Colon (tissue), 2 donors: Measurements from ENCODE around the gene MYBPC3.

Experiments used
- FAIRE-seq: peaks from 2 replicates; lab custom pipeline; 2012; peaks lifted over from hg19 to GRCh38; lab: Jason Lieb, UNC
- donor health status: control.
- donor health status: control.

MYBPC3 gene

DNA sequence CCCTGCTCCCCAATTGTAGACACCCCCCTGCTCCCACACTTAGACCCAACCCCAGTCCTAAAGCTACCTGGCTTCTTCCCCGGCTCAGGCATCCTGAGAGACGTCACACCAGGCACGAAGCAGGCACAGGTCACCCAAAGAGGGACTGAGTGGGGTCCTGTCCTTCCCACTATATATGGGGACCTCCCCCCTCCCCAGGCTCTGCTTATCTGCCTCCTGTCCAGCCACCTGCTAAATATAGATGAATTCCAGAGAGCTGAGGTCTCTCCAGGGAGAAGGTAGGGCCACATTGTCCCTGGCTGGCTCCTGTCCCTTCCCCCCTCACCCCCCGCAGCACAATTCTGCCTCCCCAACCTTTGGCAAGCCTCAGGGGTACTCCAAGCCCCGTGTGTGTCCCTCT, at the start of gene MYBPC3:
TSS of gene MYBPC3 (minus strand) at position 147 of the 400 bp plus-strand sequence. CDS start at position 92, 55 bp downstream.
- FAIRE-seq = no peak

- no peak for FAIRE-seq
Observed at GRCh38 chr11:47400768-47401279, 48.3 kb upstream of the MYBPC3 start.

DNA sequence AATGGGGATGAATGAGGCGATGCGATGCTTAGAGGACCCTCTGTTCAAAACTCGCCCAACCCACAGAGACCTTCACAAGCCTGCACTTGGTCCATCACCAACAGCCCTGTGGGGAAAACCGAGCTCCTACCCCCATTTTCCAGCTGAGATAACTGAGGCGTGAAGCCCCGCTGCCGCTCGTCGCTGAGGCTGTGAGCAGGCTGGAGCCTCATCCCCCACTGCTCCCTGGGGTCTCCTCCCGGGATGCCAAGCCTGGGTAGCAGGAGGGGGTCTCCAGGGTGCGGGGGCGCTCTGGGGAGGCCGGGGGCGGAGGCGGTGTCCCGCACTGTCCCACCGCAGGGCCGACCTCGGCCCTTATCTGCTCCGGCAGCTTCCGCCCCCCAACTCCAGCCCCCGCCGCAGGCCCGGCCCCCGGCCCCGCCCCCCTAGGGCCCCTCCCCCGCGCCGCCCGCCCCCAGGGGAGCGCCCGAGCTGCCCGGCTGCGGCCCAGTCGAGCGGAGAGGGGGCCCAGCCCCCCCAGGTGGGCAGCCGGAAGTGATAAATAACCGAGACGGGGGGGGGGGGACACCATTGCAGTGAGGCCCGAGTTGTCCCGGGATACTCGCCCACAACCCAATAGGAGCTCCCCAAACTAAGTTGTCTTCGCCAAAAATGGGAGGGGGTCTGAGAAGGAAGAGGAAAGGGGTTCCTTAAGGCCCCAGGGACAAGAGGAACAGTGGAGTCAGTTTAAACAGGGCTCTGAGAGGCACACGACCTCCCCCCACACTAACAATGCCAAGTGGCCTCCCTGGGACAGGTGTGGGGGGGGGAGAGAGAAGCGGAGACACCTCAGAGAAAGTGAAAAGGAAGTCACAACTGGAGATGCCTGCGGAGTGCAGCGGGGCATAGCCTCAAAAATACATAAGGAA, 47.6 kb upstream of the MYBPC3 start:
- FAIRE-seq = no peak

DNA sequence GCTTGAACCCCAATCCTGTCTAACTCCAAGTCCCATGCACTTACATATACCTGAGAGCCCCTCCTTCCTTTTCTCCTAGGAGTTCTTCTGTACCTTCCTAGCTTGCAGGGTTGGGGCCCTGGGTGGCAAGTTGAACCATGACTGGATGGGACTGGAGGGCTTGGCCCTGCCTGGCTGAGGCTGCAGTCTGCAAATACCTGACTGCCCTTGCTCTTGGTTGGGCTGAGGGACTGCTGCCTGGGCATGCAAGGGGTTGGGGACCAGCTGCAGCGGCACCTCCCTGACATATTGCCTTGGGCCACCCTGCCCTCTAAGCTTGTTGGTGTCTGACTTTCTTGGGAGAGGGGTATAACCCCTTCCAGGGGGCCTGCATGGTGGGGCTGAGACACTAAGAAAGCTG, 46.0 kb upstream of the MYBPC3 start:
- no peak for FAIRE-seq

GRCh38 chr11:47398011-47398410, 45.5 kb upstream of the MYBPC3 start:
- FAIRE-seq = no peak

DNA sequence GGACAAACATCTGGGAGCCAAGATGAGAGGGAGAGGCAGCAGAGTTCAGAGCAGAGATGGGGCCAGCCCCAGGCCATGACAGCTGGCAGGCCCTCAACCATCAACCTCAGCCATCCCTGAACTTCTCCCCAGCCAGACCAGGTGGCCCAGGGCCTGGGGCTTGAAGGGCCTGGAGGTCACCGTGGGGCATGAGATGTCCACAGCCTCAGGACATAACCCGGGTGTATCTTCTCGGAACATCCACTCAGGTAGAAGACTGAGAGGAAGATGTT, 43.5 kb upstream of the MYBPC3 start:
- no peak for FAIRE-seq

DNA sequence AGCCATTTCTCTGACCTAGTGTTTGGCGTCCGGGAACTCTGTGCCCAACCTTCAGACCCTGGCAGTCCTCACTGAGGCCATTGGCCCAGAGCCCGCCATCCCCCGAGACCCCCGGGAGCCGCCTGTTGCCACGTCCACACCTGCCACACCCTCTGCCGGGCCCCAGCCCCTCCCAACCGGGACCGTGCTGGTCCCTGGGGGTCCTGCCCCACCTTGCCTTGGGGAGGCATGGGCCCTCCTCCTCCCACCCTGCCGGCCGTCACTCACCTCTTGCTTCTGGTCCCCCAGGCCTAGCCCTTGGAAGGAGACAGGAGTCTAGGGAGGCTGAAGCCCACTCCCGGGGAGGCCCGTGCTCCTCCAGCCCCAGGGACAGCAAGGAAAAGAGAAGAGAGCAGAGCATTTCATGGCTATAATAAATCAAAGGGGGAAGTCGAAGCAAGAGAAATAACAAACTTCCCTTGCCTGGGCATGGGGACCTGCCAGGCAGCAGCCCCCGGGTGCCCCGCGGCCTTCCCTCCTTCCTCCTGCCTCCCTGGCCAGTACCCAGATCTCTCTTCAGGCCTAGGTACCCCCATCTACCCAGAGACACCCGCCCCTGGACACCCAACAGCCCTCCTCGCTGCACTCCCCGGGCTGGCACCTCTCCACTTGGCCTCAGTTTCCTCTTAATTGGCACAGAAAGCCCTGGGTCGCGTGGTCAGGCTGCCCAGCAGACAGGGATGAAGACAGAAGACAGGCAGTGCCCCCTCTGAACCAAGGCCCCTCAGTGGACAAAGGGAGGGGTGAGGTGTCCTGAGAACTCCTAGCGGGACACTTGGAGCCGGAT, 42.9 kb upstream of the MYBPC3 start:
- no peak for FAIRE-seq

DNA sequence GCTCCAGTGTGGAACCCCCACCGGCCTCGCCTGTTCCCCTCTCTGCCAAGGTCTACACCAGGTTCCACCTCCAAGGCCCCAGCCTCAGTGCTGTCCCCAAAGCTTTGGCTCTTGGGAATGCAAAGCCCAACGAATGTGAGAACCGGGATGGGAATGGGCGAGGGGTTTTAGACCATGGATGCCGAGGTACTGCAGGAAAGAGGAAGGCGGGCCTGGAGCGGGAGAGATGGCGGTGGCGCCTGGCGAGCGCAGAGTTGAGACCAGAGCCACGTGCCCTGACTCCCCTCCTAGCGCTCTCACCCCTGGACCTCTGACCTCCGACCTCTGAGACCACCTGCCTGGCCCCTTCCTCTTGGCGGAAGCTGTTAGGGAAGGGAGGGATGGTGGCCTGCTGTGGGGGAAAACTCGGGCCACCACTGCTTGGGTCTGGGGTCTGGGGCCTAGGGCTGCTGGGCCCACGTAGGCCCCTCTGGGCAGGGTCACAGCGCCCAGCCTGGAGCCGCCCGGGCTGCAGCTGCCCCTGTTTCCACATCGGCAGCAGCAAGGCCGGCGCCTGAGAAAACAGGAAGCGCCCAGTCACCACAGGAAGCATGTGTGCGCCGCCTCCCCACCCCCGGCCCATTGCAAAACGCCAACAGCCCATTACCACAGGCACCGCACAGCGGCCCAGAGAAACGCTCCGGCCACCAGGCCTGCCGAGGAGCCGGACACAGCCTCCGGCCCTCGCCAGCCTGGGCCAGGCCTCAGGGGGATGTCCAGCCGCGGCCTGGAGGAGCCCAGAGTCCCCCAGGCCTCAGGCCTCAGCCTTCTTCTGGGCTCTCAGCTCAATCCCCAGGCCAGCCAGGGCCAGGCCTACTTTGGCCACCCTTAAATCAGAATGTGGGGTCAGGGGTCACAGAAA, 42.1 kb upstream of the MYBPC3 start:
- FAIRE-seq = no peak

- no peak for FAIRE-seq
Observed at GRCh38 chr11:47394050-47394321, 41.5 kb upstream of the MYBPC3 start.

DNA sequence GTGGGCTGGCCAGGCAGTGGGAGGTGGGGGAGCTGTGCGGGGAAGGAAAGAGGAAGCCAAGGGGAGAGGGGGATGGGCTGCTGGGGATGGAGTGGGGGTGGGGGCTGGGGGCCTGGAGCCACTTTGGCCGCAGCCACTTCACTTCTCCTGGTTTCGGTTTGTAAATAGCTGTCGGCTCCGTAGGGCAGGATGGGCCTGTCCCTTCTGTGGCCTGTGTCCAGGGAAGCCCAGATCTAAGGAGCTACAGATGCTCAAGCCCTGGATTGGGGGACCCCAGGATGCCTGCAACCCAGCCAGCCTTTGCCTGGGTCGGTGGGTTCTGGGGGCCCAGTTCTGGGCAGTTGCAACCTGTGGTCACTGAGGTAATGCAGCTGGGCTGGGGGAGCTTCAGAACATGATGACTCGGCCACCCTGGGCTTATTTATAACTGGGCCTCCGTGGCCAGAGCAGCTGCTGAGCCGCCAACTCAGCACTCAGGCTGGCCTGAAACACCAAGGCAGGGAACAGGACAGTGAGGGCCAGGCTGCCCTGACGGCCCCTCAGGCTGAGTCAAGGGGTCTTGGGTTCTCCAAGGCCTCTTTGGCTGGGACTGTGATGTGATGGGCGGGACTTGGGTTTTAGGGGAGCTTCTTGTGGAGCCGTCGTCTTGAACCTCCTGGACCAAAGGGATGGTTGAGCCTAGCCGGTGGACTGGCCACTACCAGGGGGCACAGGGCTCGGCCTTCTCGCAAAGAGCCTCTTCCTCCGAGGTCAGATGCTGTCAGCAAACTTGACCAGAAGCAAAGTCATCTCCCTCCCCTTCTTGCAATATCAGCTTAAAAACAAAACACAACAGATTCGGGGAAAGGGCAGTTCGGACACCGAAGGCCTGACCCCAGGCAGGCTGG, 40.9 kb upstream of the MYBPC3 start:
- FAIRE-seq = no peak

- no peak for FAIRE-seq
Observed at GRCh38 chr11:47392546-47393162, 40.2 kb upstream of the MYBPC3 start.

- FAIRE-seq = no peak
Observed at GRCh38 chr11:47391711-47392432, 39.4 kb upstream of the MYBPC3 start.

GRCh38 chr11:47391077-47391583, 38.6 kb upstream of the MYBPC3 start:
- no peak for FAIRE-seq

DNA sequence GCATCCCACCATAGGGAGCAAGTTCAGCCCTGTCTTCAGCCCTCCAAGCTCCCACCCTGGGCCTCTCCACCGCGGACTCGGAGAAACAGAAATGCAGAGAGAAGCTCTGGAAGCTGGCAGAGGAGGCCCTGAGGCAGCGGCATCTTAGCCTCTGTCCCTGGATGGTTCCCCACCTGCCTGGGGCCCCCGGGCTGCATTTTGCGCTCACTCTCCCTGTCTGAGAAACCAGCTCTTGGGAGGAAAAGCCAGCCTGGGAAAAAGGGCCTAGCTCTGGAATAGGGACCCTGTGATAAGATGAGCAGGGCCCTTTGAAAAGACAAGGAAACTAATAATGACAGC, 37.9 kb upstream of the MYBPC3 start:
- FAIRE-seq = no peak

DNA sequence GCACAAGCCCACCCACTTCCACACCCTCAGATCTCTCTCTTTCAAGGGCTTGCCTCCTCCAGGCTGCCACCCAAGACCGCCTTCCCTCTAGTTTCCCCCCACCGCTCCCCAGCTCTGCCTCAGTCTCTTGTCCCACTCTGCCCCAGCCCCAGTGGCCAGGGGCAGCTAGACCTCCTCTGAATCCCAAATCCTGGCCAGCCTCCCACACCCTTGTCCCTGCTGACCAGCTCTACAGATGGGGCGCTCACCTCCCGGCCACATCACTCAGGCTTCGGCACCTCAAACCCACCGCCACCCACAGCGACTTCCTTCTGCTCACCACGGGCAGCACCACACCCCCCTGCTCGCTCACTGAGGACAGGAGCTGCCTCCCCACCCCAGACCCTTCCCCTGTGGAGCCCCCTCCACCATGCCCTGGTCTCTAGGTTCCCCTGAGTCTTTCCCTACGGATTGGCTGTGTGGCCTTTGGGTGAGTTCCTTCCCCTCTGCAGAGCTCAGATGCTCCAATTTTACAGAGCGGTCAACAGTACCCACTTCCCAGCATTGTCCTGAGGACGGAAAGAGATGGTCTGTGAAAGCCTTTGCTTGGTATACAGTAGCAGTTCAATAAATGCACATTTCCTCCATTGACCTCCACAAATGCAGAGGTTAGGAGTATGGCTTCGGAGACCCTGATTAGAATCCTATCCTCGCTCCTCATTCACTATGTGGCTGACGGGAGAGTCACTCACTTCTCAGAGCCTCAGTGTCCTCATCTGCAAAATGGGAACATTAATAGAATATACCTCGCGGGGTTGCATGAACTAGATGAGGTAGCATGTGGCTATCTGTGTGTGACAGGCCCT, 37.3 kb upstream of the MYBPC3 start:
- no peak for FAIRE-seq

DNA sequence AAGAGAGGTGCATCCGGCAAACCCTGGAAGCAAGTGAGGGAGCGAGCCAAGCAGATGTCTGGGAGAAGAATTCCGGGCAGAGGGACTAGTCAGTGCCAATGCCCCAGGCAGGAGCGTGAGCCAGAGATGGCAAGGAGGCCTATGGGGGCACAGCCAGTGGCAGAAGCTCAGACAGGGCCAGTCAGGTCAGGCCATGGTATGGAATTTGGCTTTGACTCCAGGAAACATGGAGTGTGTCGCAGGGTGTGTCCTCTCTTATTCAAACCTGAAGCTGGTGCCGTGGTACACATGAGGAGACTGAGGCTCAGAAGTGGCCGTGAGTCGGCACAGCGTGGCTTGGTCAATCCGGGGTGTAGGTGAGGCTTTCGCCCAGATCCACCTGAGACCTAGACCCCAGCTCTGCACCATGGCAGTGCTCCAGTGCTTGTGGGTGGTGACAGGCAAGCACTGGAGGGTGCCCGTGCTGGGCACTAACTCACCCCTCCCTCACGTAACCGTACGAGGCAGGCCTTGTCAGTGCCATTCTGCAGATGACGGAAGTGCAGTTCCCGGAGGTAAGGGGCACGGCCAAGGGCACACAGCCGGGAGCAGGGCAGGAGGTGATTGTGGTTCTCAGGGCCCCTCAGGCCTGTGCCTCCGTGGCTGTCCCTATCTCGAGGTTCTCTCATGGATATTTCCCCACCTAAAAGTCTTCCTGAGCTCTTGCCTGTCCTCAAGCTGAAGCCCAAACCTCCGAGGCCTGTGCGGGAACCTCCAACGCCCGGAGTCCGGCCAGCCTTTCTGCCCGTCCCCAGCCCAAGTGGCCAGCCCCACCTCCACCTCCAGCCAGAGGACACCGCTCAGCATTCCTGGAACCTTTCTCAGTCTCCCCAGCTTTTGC, 36.4 kb upstream of the MYBPC3 start:
- no peak for FAIRE-seq

- FAIRE-seq = no peak
Observed at GRCh38 chr11:47387944-47388696, 35.6 kb upstream of the MYBPC3 start.
